Upper lobe of right lung (tissue), 1 donor: ENCODE data around the gene TXNL4B. TPM values are rescaled to one million over a fixed set of nuclear protein-coding genes. Genes with fewer than 3 reads are reported as not detected.
"Not testable (repeated sequence)": the region's sequence is repeated elsewhere in the genome, so short reads cannot be mapped to it uniquely, and the experiment has no call there.

Source experiments
- ATAC-seq: fragments of 200-7000 bp; cut with Tn5 transposase; one replicate; pipeline ENCODE4 v1.9.1; 2020; ENCODE audit warnings: mild to moderate bottlenecking, moderate library complexity
- DNase-seq: peaks from one replicate; pipeline ENCODE4 v3.0.0-alpha.2; 2020
- H3K27ac ChIP-seq: fragments of 200-600 bp; one replicate; pipeline ENCODE4 v1.8.0; 2022
- H3K27me3 ChIP-seq: fragments of 200-600 bp; one replicate; pipeline ENCODE4 v1.8.0; 2022; ENCODE audit warnings: mild to moderate bottlenecking
- H3K36me3 ChIP-seq: fragments of 200-600 bp; one replicate; pipeline ENCODE4 v1.8.0; 2022
- H3K4me1 ChIP-seq: fragments of 200-600 bp; one replicate; pipeline ENCODE4 v1.8.0; 2022
- H3K4me3 ChIP-seq: fragments of 200-600 bp; one replicate; pipeline ENCODE4 v1.8.0; 2022; ENCODE audit warnings: mild to moderate bottlenecking
- H3K9me3 ChIP-seq: fragments of 200-600 bp; one replicate; pipeline ENCODE4 v1.8.0; 2022
- intact Hi-C: fragments of 100-400 bp; cut with DNase I; formaldehyde crosslinking; loops from one replicate; pipeline ENCODE4 v1.11.0; 2022
- total RNA-seq: library from RNA; stranded (reverse); fragmentation: NEBNext Ultra II Directional; extraction: Animal tissue kit (Norgen Biotek cat#: 25700); gene quantifications from one replicate; pipeline ENCODE4 v1.2.1, GENCODE V29; 2021
- TF ChIP-seq, protein P1 (sequence below): fragments of 200-600 bp; IDR thresholded peaks from one replicate; pipeline ENCODE4 v1.8.0; 2022; ENCODE audit warnings: antibody characterized with exemption
- donor health status: DM: no; HTN: yes; CAD: no; lungs with severe emphysema.

TXNL4B gene
- total RNA-seq, 1 donor from 2014 or later, result 11.5 TPM

GRCh38 chr16:72083778-72084404 lies 9.5 kb downstream of the TXNL4B start:
- H3K4me3 ChIP-seq, result no peak overlapping the region
- H3K27me3 ChIP-seq, result no peaks in the 10 kb centered on the region
- DNase-seq (no peak), ATAC-seq (no peak)
- H3K9me3 ChIP-seq, result no peaks in the 10 kb centered on the region
- TF ChIP-seq, protein P1, sequence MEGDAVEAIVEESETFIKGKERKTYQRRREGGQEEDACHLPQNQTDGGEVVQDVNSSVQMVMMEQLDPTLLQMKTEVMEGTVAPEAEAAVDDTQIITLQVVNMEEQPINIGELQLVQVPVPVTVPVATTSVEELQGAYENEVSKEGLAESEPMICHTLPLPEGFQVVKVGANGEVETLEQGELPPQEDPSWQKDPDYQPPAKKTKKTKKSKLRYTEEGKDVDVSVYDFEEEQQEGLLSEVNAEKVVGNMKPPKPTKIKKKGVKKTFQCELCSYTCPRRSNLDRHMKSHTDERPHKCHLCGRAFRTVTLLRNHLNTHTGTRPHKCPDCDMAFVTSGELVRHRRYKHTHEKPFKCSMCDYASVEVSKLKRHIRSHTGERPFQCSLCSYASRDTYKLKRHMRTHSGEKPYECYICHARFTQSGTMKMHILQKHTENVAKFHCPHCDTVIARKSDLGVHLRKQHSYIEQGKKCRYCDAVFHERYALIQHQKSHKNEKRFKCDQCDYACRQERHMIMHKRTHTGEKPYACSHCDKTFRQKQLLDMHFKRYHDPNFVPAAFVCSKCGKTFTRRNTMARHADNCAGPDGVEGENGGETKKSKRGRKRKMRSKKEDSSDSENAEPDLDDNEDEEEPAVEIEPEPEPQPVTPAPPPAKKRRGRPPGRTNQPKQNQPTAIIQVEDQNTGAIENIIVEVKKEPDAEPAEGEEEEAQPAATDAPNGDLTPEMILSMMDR, result no peak
- H3K4me1 ChIP-seq, result no peaks in the 10 kb centered on the region
- peaks cover 46% of the 10 kb centered on the region for H3K36me3 ChIP-seq
- H3K27ac ChIP-seq, result no peak overlapping the region
- intact Hi-C loops, result no loop called here

- H3K36me3 ChIP-seq, DNase-seq, H3K4me3 ChIP-seq, H3K4me1 ChIP-seq, H3K27me3 ChIP-seq, intact Hi-C loops, H3K9me3 ChIP-seq, H3K27ac ChIP-seq, ATAC-seq: not testable (repeated sequence)
These were observed 16.3 kb downstream of the TXNL4B start for GRCh38 chr16:72076991-72077706.

DNA sequence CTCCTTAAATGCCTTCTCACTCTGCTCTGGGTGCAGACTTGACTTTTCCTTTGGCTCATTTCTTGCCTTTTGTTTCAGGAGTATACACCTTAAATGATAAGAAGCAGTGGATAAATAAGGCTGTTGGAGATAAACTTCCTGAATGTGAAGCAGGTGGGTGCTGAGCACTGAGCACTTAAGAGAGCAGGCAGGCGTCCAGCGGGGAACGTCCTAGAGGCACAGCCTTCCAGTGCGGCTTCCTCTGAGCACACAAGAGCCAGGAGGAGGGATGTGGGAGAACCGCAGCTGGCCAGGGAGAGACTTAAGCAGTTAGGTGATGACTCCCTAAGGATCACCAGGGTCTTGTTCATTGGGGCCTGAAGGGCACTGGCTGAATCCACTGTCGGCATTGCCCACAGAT lies 18.4 kb downstream of the TXNL4B start:
- ATAC-seq, result peak; percentile 41
- H3K27ac ChIP-seq, result not testable (repeated sequence)

GRCh38 chr16:72073560-72074230 lies 19.7 kb downstream of the TXNL4B start:
- intact Hi-C loops, result no loop called here
- TF ChIP-seq, protein P1, result no peak
- ATAC-seq (peak; percentile 56), DNase-seq (no peak)
- peak overlapping the region; percentile 77 for H3K27ac ChIP-seq
- H3K4me1 ChIP-seq, result peaks cover 4% of the 10 kb centered on the region
- peaks cover 6% of the 10 kb centered on the region for H3K36me3 ChIP-seq
- no peaks in the 10 kb centered on the region for H3K27me3 ChIP-seq
- H3K9me3 ChIP-seq, result no peaks in the 10 kb centered on the region
- H3K4me3 ChIP-seq, result no peak overlapping the region

More for the DNA sequence above, 18.4 kb downstream of the TXNL4B start:
- H3K27me3 ChIP-seq, H3K4me3 ChIP-seq, H3K4me1 ChIP-seq, H3K9me3 ChIP-seq, H3K36me3 ChIP-seq, DNase-seq, intact Hi-C loops: not testable (repeated sequence)

- Histone ChIP-seq H3K4me1 (peaks cover 7% of the 10 kb centered on the region), H3K36me3 (peaks cover 3% of the 10 kb centered on the region), H3K9me3 (no peaks in the 10 kb centered on the region), H3K27ac (peak overlapping the region; percentile 77), H3K27me3 (no peaks in the 10 kb centered on the region), H3K4me3 (no peak overlapping the region)
- ATAC-seq (peak; percentile 56), DNase-seq (no peak)
- intact Hi-C loops, result no loop called here
- TF ChIP-seq, protein P1, result no peak
These were observed 20.7 kb downstream of the TXNL4B start for GRCh38 chr16:72072514-72073342.

DNA sequence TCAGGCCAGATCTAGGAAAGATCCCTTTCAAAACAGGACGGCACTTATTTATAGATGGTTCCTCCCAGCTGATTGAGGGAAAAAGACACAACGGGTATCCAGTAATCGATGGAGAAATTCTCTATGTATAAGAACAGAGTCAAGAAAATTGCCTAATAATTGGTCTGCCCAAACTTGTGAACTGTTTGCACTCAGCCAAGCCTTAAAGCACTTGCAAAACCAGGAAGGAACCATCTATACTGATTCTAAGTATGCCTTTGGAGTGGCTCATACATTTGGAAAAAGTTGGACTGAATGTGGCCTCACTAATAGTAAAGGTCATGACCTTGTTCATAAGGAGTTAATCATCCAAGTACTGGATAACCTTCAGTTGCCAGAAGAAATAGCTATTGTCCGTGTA lies 24.5 kb downstream of the TXNL4B start:
- no peak overlapping the region for H3K4me3 ChIP-seq
- no peaks in the 10 kb centered on the region for H3K36me3 ChIP-seq
- no peaks in the 10 kb centered on the region for H3K27me3 ChIP-seq
- TF ChIP-seq, protein P1, result no peak
- H3K9me3 ChIP-seq, result no peaks in the 10 kb centered on the region
- ATAC-seq (no peak), DNase-seq (no peak)
- peaks cover 7% of the 10 kb centered on the region for H3K4me1 ChIP-seq
- no peak overlapping the region for H3K27ac ChIP-seq
- intact Hi-C loops, result no loop called here
